PC-9 (cell line): ENCODE results near the gene ZNF420.
"Not testable (repeated sequence)": the region's sequence is repeated elsewhere in the genome, so short reads cannot be mapped to it uniquely, and the experiment has no call there.

Experiments
- EZH2 ChIP-seq: fragments of 200-600 bp; sonication (generic); IDR thresholded peaks from 2 replicates; pipeline ENCODE4 v1.8.0; 2017; ENCODE audit warnings: antibody characterized with exemption, low read depth
- TF ChIP-seq, protein P1 (sequence below): fragments of 200-600 bp; sonication (generic); conservative IDR thresholded peaks from 2 replicates; pipeline ENCODE4 v1.6.1; 2017; ENCODE audit warnings: mixed run types, antibody characterized with exemption, mild to moderate bottlenecking, moderate library complexity

DNA sequence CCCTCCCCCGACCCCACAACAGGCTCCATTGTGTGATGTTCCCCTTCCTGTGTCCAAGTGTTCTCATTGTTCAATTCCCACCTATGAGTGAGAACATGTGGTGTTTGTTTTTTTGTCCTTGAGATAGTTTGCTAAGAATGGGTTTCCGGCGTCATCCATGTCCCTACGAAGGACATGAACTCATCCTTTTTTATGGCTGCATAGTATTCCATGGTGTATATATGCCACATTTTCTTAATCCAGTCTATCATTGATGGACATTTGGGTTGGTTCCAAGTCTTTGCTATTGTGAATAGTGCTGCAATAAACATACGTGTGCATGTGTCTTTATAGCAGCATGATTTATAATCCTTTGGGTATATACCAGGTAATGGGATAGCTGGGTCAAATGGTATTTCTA, 25.9 kb downstream of the ZNF420 start:
- TF ChIP-seq, protein P1, sequence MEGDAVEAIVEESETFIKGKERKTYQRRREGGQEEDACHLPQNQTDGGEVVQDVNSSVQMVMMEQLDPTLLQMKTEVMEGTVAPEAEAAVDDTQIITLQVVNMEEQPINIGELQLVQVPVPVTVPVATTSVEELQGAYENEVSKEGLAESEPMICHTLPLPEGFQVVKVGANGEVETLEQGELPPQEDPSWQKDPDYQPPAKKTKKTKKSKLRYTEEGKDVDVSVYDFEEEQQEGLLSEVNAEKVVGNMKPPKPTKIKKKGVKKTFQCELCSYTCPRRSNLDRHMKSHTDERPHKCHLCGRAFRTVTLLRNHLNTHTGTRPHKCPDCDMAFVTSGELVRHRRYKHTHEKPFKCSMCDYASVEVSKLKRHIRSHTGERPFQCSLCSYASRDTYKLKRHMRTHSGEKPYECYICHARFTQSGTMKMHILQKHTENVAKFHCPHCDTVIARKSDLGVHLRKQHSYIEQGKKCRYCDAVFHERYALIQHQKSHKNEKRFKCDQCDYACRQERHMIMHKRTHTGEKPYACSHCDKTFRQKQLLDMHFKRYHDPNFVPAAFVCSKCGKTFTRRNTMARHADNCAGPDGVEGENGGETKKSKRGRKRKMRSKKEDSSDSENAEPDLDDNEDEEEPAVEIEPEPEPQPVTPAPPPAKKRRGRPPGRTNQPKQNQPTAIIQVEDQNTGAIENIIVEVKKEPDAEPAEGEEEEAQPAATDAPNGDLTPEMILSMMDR: not testable (repeated sequence)
- TF ChIP-seq EZH2: not testable (repeated sequence)
